PC-9 (cell line): ENCODE results near the gene NOXO1. TPM values are rescaled to one million over a fixed set of nuclear protein-coding genes. Genes with fewer than 3 reads are reported as not detected.

ENCODE experiments used
- BruUV-seq: library from RNA; stranded (reverse); fragments of 400-500 nt; replicated peaks from 2 replicates; lab custom pipeline; 2021; lab: Mats Ljungman, UMichigan
- CTCF ChIA-PET: fragments of 300-600 bp; sonication (Branson Sonifier 250); formaldehyde crosslinking; loops from one replicate; lab custom pipeline; 2022; ENCODE audit warnings: antibody characterized with exemption; lab: Charles Lee
- POLR2A ChIA-PET: fragments of 300-600 bp; sonication (Branson Sonifier 250); formaldehyde crosslinking; loops from one replicate; lab custom pipeline; 2022; ENCODE audit warnings: antibody characterized with exemption; ENCODE audit not compliant: unreplicated experiment; lab: Charles Lee
- DNase-seq, 2 experiments: peaks; one replicate each; pipeline versions ENCODE4 v3.0.0 to v3.0.0-alpha.2; 2015 to 2022; ENCODE audit warnings: mixed read lengths in 1 of 2
- H2AFZ ChIP-seq: fragments of 200-600 bp; sonication (generic); 2 replicates; pipeline ENCODE4 v1.8.1; 2017; ENCODE audit warnings: antibody characterized with exemption
- H3F3A ChIP-seq: fragments of 200-600 bp; sonication (generic); 2 replicates; pipeline ENCODE4 v1.8.1; 2017; ENCODE audit warnings: antibody characterized with exemption, mild to moderate bottlenecking, low read depth; ENCODE audit not compliant: insufficient read depth
- H3K27ac ChIP-seq: fragments of 200-600 bp; sonication (generic); 2 replicates; pipeline ENCODE4 v1.6.1; 2016; ENCODE audit warnings: mixed run types
- H3K27me3 ChIP-seq: fragments of 200-600 bp; sonication (generic); 2 replicates; pipeline ENCODE4 v1.6.1; 2016; ENCODE audit warnings: low read depth, mixed run types; ENCODE audit not compliant: insufficient read depth
- H3K36me3 ChIP-seq: fragments of 200-600 bp; sonication (generic); 2 replicates; pipeline ENCODE4 v1.6.1; 2016; ENCODE audit warnings: low read depth, mixed run types
- H3K4me1 ChIP-seq: fragments of 200-600 bp; sonication (generic); replicated peaks from 2 replicates; pipeline ENCODE4 v1.6.1; 2016; ENCODE audit warnings: mixed run types; ENCODE audit not compliant: insufficient read depth
- H3K4me2 ChIP-seq: fragments of 200-600 bp; sonication (generic); 2 replicates; pipeline ENCODE4 v1.6.1; 2017; ENCODE audit warnings: mixed run types
- H3K4me3 ChIP-seq: fragments of 200-600 bp; sonication (generic); 2 replicates; pipeline ENCODE4 v1.6.1; 2016; ENCODE audit warnings: mixed run types
- H3K79me2 ChIP-seq: fragments of 200-600 bp; sonication (generic); 2 replicates; pipeline ENCODE4 v1.6.1; 2017; ENCODE audit warnings: low read depth, mixed run types
- H3K9me2 ChIP-seq: fragments of 200-600 bp; sonication (generic); 2 replicates; pipeline ENCODE4 v1.8.1; 2017; ENCODE audit warnings: mild to moderate bottlenecking; ENCODE audit not compliant: insufficient read depth
- H3K9me3 ChIP-seq: fragments of 200-600 bp; sonication (generic); 2 replicates; pipeline ENCODE4 v1.8.1; 2016; ENCODE audit warnings: low read depth; ENCODE audit not compliant: insufficient read depth
- H4K20me1 ChIP-seq: fragments of 200-600 bp; sonication (generic); 2 replicates; pipeline ENCODE4 v1.8.1; 2017; ENCODE audit not compliant: insufficient read depth
- CTCF ChIP-seq: fragments of 200-600 bp; sonication (generic); conservative IDR thresholded peaks from 2 replicates; pipeline ENCODE4 v1.6.1; 2017; ENCODE audit warnings: mixed run types, antibody characterized with exemption, mild to moderate bottlenecking, moderate library complexity
- EZH2 ChIP-seq: fragments of 200-600 bp; sonication (generic); IDR thresholded peaks from 2 replicates; pipeline ENCODE4 v1.8.0; 2017; ENCODE audit warnings: antibody characterized with exemption, low read depth
- intact Hi-C: fragments of 100-400 bp; cut with micrococcal nuclease; formaldehyde crosslinking; loops from one replicate; pipeline ENCODE4 v1.10.0; 2022; ENCODE audit not compliant: unreplicated experiment
- total RNA-seq: library from RNA; stranded (reverse); gene quantifications from 2 replicates; pipeline ENCODE4 v1.2.3, GENCODE V29; 2021

NOXO1 gene
- total RNA-seq, 1 experiment from 2014 or later, result 11.1 TPM

DNA sequence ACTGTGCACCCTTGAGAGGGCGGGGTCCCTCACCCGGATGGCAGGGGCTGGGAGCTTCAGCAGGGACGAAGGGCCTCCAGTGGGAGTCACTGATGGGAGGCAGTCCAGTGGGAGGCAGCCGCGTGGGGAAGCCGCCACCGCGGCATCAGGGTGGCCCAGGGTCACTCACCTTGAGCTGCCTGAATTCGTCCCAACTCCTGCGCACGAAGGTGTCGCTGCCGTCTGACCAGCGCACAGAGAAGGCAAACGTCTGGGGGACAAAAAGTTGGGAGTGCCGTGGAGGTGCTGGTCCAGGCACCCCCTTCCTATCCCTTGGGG lies 540 bp downstream of the NOXO1 start:
- Histone ChIP-seq H4K20me1 (0 out of 2 replicates have a peak, but pooled peaks cover 5% of the 10 kb centered on the region), H3K27ac (no peak overlapping the region), H3K27me3 (no peaks in the 10 kb centered on the region), H3F3A (peaks cover 69% of the 10 kb centered on the region), H3K4me1 (peaks cover 60% of the 10 kb centered on the region), H3K9me2 (no peaks in the 10 kb centered on the region), H3K4me3 (peak overlapping the region; percentile 55; the same call in 1 of the 2 replicates), H3K4me2 (peak overlapping the region; percentile 99), H3K79me2 (peaks cover 15% of the 10 kb centered on the region), H3K9me3 (no peaks in the 10 kb centered on the region), H3K36me3 (0 out of 2 replicates have a peak, but pooled peaks cover 3% of the 10 kb centered on the region), H2AFZ (no peak overlapping the region)
- ChIA-PET CTCF (interaction anchor here (0.6 kb wide), 1 partner anchor 166 kb away, joined by 3 read pairs; no protein-coding TSS in a partner anchor), POLR2A (interaction anchor here (0.6 kb wide), 1 partner anchor 1195 kb away, joined by 25 read pairs; no protein-coding TSS in a partner anchor)
- no peak for DNase-seq
- no TSS peak for BruUV-seq
- TF ChIP-seq CTCF, result no peak
- intact Hi-C loops, result loop anchor here (5.0 kb wide), 2 partner anchors 67 to 162 kb away; partner anchors contain the start of genes NTHL1 and TSC2

GRCh38 chr16:1980030-1980769 lies 1.1 kb downstream of the NOXO1 start:
- Histone ChIP-seq H3K9me3 (no peaks in the 10 kb centered on the region), H3K27ac (peak overlapping the region; percentile 62), H3K9me2 (no peaks in the 10 kb centered on the region), H3K79me2 (peaks cover 9% of the 10 kb centered on the region), H4K20me1 (0 out of 2 replicates have a peak, but pooled peaks cover 5% of the 10 kb centered on the region), H3K4me1 (peaks cover 55% of the 10 kb centered on the region), H3K36me3 (0 out of 2 replicates have a peak, but pooled peaks cover 3% of the 10 kb centered on the region), H3K27me3 (no peaks in the 10 kb centered on the region), H2AFZ (peak overlapping the region; percentile 81; the same call in 1 of the 2 replicates), H3K4me2 (peak overlapping the region; percentile 99), H3K4me3 (peak overlapping the region; percentile 55), H3F3A (peaks cover 65% of the 10 kb centered on the region)
- no TSS peak for BruUV-seq
- ChIA-PET POLR2A (interaction anchor here (0.6 to 1.4 kb wide), 3 partner anchors 16 to 1204 kb away, joined by 4 to 25 read pairs (median 10); partner anchors contain the start of gene RPS2), CTCF (interaction anchor here (0.6 kb wide), 1 partner anchor 166 kb away, joined by 3 read pairs; no protein-coding TSS in a partner anchor)
- intact Hi-C loops, result loop anchor here (5.0 kb wide), 2 partner anchors 67 to 162 kb away; partner anchors contain the start of genes NTHL1 and TSC2
- DNase-seq, result no peak
- TF ChIP-seq CTCF (no peak), EZH2 (no peak)

- H3K36me3 ChIP-seq, result 0 out of 2 replicates have a peak, but pooled peaks cover 3% of the 10 kb centered on the region
- intact Hi-C loops, result loop anchor here (5.0 kb wide), 2 partner anchors 68 to 163 kb away; partner anchors contain the start of genes NTHL1 and TSC2
- 0 out of 2 replicates have a peak, but pooled peaks cover 5% of the 10 kb centered on the region for H4K20me1 ChIP-seq
- H3K79me2 ChIP-seq, result peaks cover 2% of the 10 kb centered on the region; the same call in 1 of the 2 replicates
- peak overlapping the region; percentile 99 for H3K4me2 ChIP-seq
- TSS peak; percentile 27 for BruUV-seq
- TF ChIP-seq EZH2, result no peak
- TF ChIP-seq CTCF, result no peak; the same call in 1 of the 2 replicates
- peak overlapping the region; percentile 81 for H2AFZ ChIP-seq
- peaks cover 51% of the 10 kb centered on the region for H3K4me1 ChIP-seq
- no peaks in the 10 kb centered on the region for H3K9me3 ChIP-seq
- H3K4me3 ChIP-seq, result peak overlapping the region; percentile 55
- CTCF ChIA-PET, result no interaction called here
- H3K27ac ChIP-seq, result peak overlapping the region; percentile 62
- H3F3A ChIP-seq, result peaks cover 58% of the 10 kb centered on the region
- no peaks in the 10 kb centered on the region for H3K9me2 ChIP-seq
- POLR2A ChIA-PET, result interaction anchor here (0.6 to 1.4 kb wide), 4 partner anchors 15 to 1203 kb away, joined by 3 to 10 read pairs (median 4); partner anchors contain the start of gene RPS2
- peak; percentile 77 to 97 for DNase-seq
- H3K27me3 ChIP-seq, result no peaks in the 10 kb centered on the region
Observed at GRCh38 chr16:1979271-1980029, 1.8 kb downstream of the NOXO1 start.
